HG02642 (cell line): ENCODE results near the gene RAB17.
"Not testable (repeated sequence)": the region's sequence is repeated elsewhere in the genome, so short reads cannot be mapped to it uniquely, and the experiment has no call there.

Experiments
- ATAC-seq: cut with Tn5 transposase; IDR thresholded peaks from one replicate; pipeline ENCODE4 v1.9.1; 2021; ENCODE audit warnings: mild to moderate bottlenecking; ENCODE audit not compliant: unreplicated experiment, poor library complexity

RAB17 gene

DNA sequence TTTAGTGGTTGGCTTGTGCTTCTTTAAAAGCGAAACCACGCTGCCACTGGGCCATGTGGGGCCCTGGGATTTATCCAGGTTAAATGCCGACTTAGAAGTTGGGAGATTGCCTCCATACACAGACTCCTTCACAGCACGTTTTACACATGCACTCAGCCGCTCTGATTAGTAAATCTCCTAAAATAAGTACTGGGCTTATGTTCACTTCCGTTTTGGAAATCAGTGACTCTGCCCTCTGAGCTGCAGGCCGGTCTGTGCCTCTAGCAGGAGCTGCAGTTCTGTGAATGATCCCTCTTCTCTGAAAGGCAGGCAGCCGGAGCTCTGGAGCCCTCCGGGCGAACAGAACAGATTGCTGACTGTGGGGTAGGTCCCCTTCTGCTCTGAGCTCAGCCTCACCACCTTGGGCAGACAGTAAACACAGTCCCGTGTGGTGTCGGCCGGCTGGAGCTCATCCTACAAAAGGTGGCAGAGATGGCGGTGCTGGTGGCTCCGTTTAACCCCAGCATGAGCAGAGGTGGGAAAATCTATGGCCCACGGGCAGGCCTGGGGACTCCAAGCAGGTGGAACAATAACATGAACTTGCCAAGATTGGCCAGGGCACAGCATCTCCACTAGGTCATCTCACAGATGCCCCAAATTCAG is 9.8 kb upstream of the RAB17 start:
- ATAC-seq: no peak

DNA sequence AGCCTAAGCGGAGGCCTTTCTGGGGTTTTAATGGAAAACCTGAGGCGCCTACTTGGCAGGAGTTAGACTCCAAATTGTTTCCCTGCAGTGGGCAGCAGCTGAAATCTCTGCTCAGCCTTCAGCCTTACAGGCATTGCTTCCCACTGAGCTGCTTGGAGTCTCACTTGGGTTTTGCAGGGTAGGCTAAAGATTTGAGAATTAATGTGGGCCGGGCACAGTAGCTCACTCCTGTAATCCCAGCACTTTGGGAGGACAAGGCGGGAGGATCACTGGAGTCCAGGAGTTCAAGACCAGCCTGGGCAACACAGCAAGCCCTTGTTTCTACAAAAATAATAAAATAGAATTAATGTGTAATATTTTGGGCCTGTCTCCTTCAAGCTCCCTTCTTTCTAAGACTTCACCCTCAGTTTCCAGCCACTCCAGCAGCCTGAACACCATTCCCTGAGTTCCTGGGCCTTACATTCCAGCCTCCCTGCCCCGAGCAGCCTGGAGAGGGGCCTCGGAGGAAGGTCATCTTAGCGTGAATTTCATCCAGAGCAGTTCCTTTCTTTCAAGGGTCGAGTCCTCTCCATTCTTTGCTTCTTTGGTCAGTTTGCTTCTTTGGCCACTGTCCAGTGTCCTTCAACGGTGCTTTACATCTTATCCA is 9.1 kb upstream of the RAB17 start:
- no peak for ATAC-seq

GRCh38 chr2:237598468-237599208 is 8.1 kb upstream of the RAB17 start:
- no peak for ATAC-seq

DNA sequence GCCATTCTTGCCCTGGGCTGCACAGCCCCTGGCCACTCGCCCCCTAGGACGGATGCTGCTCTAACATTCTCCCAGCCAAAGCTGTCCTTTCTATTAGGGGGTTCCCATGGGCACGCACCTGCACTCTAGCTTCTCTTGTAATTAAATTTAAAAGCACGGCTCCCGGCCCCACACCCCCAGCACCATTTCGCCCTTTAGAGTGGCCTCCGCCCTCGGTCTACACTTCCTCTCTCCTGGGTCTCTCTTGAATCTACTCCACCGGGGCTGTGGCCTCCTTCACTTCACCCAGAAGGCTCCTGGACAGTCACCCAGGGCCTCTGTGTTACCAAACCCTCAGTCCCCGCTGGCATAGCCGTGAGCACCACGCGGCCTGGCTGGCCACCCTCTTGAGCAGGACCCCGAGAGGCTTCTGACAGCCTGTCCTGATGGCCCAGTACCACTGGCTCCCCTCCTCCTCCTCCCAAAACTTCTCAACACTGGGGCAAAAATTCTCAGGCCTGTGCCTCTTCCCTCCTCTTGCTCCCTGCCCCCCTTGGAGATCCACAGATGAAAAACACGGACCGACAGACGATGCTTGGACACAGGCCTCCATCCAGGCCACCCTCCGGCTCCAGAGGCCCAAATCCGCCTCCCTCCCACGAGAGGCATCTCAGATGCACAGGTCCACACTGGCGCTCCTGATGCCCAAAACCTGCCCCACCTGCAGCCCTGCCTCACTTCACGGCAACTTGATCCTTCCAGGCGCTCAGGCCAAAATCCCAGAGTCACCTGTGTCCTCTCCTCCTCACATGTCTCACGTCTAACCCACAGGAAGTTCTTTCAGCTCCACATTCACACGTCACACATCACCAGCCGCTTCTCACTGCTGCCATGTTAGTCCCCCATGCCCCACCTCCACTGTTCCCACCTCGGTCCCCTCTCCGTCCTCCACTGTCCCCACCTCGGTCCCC is 6.9 kb upstream of the RAB17 start:
- ATAC-seq: no peak

GRCh38 chr2:237596520-237597195 is 6.1 kb upstream of the RAB17 start:
- ATAC-seq: no peak

GRCh38 chr2:237595829-237596519 is 5.4 kb upstream of the RAB17 start:
- not testable (repeated sequence) for ATAC-seq

- no peak for ATAC-seq
Observed at GRCh38 chr2:237594514-237594871, 4.0 kb upstream of the RAB17 start.

GRCh38 chr2:237593596-237594320 is 3.2 kb upstream of the RAB17 start:
- no peak for ATAC-seq

- no peak for ATAC-seq
Observed at GRCh38 chr2:237593036-237593435, 2.5 kb upstream of the RAB17 start.

GRCh38 chr2:237592425-237592980 is 2.0 kb upstream of the RAB17 start:
- ATAC-seq: no peak

DNA sequence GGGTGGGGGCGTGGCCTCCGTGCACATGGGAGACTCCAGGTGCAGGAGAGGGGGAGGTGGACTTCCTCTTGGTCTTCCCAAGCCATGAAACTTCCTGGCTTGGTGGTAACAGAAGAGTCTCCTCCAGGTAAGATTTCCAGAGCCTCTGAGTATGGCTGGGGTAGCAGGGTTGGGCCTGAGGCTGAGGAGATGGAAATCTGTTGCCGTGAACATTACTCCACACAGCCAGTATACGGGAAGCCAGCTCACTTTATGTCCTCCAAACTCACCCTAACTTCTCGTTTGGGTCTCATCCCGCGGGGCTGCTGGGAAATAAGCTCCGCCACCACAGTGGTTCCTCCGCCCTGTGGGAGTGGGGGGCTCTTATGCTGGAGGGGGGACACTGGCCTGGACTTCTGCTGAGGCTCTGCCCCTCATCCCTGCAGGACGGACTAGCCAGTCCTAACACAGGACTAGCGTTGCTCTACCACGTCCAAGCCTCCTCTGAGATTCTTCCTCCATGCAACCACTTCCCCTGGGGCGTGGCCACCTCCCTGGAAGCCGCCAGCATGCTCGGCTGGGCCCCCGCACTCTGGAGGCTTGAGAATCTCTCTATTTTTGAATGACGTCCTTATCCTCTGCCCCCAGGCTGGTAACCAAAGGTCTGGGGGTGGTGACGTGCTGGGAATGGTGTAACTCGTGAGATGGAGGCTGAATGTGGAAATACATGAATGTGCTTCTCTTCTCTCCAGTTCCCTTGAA is 777 bp upstream of the RAB17 start:
- no peak for ATAC-seq

DNA sequence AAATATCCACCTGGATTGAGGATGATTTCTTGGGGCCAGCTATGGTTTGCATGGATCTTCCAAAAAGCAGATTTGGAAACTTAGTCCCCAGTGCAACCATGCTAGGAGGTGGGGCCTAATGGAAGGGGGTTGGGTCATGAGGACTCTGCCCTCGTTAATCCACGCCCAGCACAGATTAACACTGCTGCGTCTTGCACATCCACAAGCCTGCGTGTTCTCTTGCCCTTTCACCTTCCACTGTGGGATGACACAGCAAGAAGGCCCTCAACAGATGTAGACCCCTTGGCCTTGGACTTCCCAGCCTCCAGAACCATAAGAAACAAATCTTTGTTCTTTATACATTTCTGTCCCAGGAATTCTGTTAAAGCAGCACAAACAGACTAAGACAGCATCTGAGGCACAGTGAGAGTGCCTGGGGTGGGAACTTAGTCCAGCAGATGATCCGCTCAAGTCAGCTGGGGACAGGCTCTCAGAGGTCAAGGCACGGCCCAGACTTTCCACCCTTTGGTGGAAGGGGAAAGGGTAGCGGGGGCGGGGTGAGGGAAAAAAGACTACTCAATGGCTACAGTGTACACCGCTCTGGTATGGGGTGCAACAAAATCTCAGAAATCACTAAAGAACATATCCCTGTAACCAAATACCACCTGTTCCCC is 2.4 kb downstream of the RAB17 start:
- ATAC-seq: no peak

- no peak for ATAC-seq
Observed at GRCh38 chr2:237585590-237586221, 4.8 kb downstream of the RAB17 start.

- ATAC-seq: no peak
Observed at GRCh38 chr2:237583385-237584295, 6.9 kb downstream of the RAB17 start.

DNA sequence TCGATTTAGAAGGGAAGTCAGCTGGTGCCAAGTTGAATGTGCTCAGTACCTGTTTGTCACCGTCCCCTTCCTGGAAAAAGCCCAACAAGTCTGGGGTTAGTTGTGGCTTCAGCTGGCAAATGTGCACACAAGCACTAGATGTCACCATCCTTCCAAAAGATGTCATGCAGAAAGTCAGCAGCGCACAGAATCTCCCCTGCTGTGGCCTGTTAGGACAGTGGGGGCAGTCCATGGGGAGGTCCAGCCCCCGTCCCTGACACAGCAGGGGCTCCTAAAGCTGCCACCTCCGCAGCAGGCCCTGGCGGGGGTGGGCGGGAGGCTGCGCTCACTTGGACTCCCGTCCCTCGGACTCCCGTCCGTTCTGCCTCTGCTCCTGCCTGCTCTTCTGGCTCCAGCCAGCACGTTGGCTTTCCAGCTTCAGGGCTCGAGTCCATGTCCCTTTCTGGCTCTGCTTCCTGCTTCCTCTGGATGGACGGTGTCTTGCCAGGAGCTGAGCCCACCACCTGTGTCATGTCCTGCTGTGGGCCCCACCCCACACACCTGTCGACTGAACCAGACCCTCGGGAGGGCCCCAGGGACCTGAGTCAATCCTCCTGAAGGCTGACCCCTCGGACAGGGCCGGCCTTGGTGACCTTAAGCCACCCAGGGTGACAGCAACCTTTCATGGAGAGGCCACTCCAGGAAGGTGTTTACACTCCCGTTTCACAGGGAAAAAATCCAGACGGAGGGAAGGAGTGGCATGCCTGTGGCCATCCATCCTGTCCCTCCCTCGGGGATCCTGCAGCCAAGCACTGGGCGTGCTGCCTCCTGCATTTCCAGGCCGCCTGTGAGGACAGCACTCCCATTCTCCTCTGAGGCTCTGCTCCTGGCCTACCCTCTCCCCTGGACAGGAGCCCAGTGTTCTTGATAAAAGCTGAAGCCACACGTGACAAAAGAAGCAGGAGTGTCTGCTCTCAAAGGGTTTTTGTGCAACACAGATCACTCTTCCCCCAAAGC is 8.5 kb downstream of the RAB17 start:
- ATAC-seq: no peak
